ENCODE results near the gene GPR89B. TPM values are rescaled to one million over a fixed set of nuclear protein-coding genes. Genes with fewer than 3 reads are reported as not detected.
A peak's percentile ranks its signal among the peaks of the same experiment; 100 is the strongest.
"Not testable (repeated sequence)": the region's sequence is repeated elsewhere in the genome, so short reads cannot be mapped to it uniquely, and the experiment has no call there.

GPR89B gene
- total RNA-seq, 1 experiment from 2014 or later, result 25.7 TPM

DNA sequence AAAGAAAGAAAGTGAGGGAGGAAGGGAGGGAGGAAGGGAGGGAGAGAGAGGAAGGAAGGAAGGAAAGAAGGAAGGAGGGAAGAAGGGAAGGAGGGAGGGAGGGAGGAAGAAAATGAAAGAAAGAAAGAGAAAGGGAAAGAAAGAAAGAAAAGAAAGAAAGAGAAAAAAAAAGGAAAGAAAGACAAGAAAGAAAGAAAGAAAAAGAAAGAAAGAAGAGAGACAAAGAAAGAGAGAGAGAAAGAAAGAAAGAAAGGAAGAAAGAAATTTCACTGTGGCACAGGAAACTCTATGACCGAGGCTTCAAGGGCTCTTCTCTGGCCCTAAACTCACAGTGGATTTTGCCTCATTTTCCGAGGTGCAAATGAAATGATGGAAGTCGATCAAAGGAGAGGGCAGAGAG, 104.0 kb downstream of the GPR89B start:
- DNase-seq (ENCODE audit: low read depth), result not testable (repeated sequence)

- DNase-seq (ENCODE audit: low read depth), result not testable (repeated sequence)
Measured at GRCh38 chr1:148032690-148033089, 104.5 kb downstream of the GPR89B start.

DNA sequence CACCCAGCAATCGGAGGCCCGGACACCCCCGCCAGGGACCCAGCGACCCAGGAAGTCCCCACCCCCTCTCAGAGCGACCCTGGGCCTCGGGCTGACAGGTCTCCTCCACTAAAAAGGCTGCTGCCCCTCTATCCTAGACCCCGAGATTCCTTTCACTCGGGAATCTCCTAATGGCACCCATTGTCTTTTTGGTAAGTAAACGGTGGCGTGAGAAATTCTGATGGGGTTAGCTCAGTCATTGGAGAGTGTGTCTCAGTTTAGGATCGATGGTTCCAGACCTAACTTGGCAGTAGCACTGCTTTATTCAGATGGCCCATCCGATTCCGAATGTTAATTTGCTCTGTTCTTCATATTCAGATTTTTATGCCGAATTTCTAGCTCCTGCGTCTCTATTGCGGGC, 104.9 kb downstream of the GPR89B start:
- not testable (repeated sequence) for DNase-seq (ENCODE audit: low read depth)

- DNase-seq (ENCODE audit: low read depth), result not testable (repeated sequence)
Measured at GRCh38 chr1:148037850-148038461, 109.7 kb downstream of the GPR89B start.

DNA sequence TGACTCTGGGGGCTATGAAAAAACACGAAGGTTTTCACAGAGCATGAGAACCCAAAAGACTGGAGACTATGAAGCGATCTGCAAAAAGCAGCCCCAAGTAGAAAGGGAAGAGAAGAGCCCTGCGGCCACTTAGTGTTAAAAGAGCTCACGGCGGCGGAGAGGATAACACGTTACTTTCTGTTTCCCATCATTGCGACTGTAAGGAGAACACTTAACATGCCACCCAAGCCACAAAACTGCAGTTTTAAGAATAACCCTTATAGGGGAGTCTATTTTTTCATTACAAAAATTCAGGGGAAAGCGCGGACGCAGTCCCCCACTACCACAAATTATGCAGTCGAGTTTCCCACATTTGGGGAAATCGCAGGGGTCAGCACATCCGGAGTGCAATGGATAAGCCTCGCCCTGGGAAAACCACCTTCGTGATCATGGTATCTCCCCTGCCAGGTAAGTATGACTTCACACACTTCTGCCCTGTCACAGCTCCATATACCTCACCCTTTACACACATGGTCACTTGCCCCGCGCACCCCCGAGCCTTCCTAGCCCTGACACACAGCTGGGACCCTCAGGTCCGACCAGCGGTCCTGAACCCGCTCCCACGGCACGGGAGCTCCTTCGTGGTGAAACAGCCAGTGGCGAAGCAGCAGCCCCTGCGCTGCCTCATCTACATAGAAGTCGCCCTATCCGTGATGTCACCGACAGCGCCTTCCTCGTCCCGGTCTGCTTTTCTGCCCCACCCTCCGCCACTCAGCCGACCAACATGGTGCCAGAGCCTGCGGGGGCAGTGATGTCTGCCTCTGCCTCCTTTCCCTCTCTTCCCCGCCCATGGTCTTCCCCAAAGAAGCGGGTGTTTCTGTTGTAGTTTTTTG, 110.5 kb downstream of the GPR89B start:
- peak; percentile 98 for DNase-seq (ENCODE audit: low read depth)

Other genes starting within 250 kb of the GPR89B start
- gene GJA5, start 167.8 kb upstream of the GPR89B start, total RNA-seq (2014; rRNA removed; shearing (Covaris generic)), result 1.3 and 2.6 TPM in 2 replicates
- not detected in 2 replicates for gene GJA8, start 25.6 kb upstream of the GPR89B start, total RNA-seq (2014; rRNA removed; shearing (Covaris generic))
- gene NBPF11, start 223.9 kb downstream of the GPR89B start, total RNA-seq (2014; rRNA removed; shearing (Covaris generic)), result 1.9 and 3.4 TPM in 2 replicates

Data from M059J (cell line).